Fibroblast of lung (primary cell): Measurements from ENCODE around the gene STOM. TPM values are rescaled to one million over a fixed set of nuclear protein-coding genes. Genes with fewer than 3 reads are reported as not detected.

ENCODE experiments used
- DNase-seq, 2 donors: peaks; one replicate each; pipeline versions ENCODE4 v3.0.0 to v3.0.0-alpha.2; 2010; ENCODE audit warnings: low read depth in 2 of 2
- H2AFZ ChIP-seq: 2 replicates; pipeline ENCODE4 v1.5.1; 2012; ENCODE audit warnings: low read length, control low read depth, inconsistent platforms
- H3K27ac ChIP-seq: 2 replicates; pipeline ENCODE4 v1.5.1; 2011; ENCODE audit warnings: low read length, control low read depth; ENCODE audit not compliant: insufficient read depth
- H3K27me3 ChIP-seq: 2 replicates; pipeline ENCODE4 v1.5.1; 2011; ENCODE audit warnings: mild to moderate bottlenecking, low read length; ENCODE audit not compliant: control insufficient read depth, insufficient read depth
- H3K36me3 ChIP-seq: 2 replicates; pipeline ENCODE4 v1.5.1; 2011; ENCODE audit warnings: low read length; ENCODE audit not compliant: control insufficient read depth, insufficient read depth
- H3K4me1 ChIP-seq: 2 replicates; pipeline ENCODE4 v1.5.1; 2011; ENCODE audit warnings: low read length; ENCODE audit not compliant: control insufficient read depth, insufficient read depth; ENCODE audit errors: extremely low read depth
- H3K4me2 ChIP-seq: 2 replicates; pipeline ENCODE4 v1.5.1; 2011; ENCODE audit warnings: low read length, control low read depth; ENCODE audit not compliant: insufficient read depth; ENCODE audit errors: extremely low read depth
- H3K4me3 ChIP-seq, 4 experiments: fragments of 200-600 bp in 1 of 4; sonication (generic) in 1 of 4; replicated peaks in 1 of 4; 2 replicates each; pipeline ENCODE4 v1.5.1; 2011 to 2016; ENCODE audit warnings: low read length in 4 of 4, low read depth in 3 of 4, mild to moderate bottlenecking in 3 of 4, control low read depth in 2 of 4, inconsistent platforms in 1 of 4, mixed read lengths in 1 of 4; ENCODE audit not compliant: insufficient read depth in 1 of 4; ENCODE audit errors: control extremely low read depth in 1 of 4
- H3K79me2 ChIP-seq: 2 replicates; pipeline ENCODE4 v1.5.1; 2012; ENCODE audit warnings: mild to moderate bottlenecking, low read length, inconsistent platforms; ENCODE audit not compliant: control insufficient read depth, insufficient read depth
- H3K9ac ChIP-seq: 2 replicates; pipeline ENCODE4 v1.5.1; 2011; ENCODE audit warnings: mild to moderate bottlenecking, low read length, control low read depth; ENCODE audit not compliant: insufficient read depth
- H3K9me3 ChIP-seq: 2 replicates; pipeline ENCODE4 v1.5.1; 2012; ENCODE audit warnings: low read depth, low read length; ENCODE audit not compliant: control insufficient read depth, insufficient read depth
- H4K20me1 ChIP-seq: 2 replicates; pipeline ENCODE4 v1.5.1; 2011; ENCODE audit warnings: low read length; ENCODE audit not compliant: control insufficient read depth, insufficient read depth; ENCODE audit errors: extremely low read depth
- CTCF ChIP-seq, 2 donors: IDR thresholded peaks in 1 of 2; conservative IDR thresholded peaks in 1 of 2; 1 replicate in 1 of 2; 2 replicates in 1 of 2; pipeline ENCODE4 v1.5.1; 2011 to 2012; ENCODE audit warnings: low read length in 2 of 2, control low read depth in 1 of 2, inconsistent platforms in 1 of 2, low read depth in 1 of 2, mild to moderate bottlenecking in 1 of 2
- EZH2 ChIP-seq: IDR thresholded peaks from 2 replicates; pipeline ENCODE4 v1.5.1; 2012; ENCODE audit warnings: low read length, control low read depth, mild to moderate bottlenecking; ENCODE audit errors: missing control alignments
- polyA plus RNA-seq, 2 donors: library from polyadenylated mRNA; depleted of rRNA in 1 of 2; stranded (reverse) in 1 of 2; unstranded in 1 of 2; fragments of >200 nt; gene quantifications; 2 replicates each; pipeline ENCODE4 v1.2.1, GENCODE V29; 2011 to 2012; ENCODE audit warnings: missing spikeins in 1 of 2
- total RNA-seq: library from RNA; depleted of rRNA; stranded (reverse); fragments of >200 nt; gene quantifications from 2 replicates; pipeline ENCODE4 v1.2.1, GENCODE V29; 2014

The STOM gene
- total and polyA plus RNA-seq, 2 donors (not counting 1 experiment from before 2014, with no cell fraction given) = 248 to 536 TPM

GRCh38 chr9:121365564-121365963 lies 4.5 kb downstream of the STOM start:
- Histone ChIP-seq H3K9ac (peak overlapping the region; percentile 30), H3K4me1 (peaks cover 17% of the 10 kb centered on the region), H3K4me3 (no peak overlapping the region), H3K27ac (no peak overlapping the region), H3K27me3 (no peaks in the 10 kb centered on the region), H3K4me2 (peak overlapping the region; percentile 23), H3K79me2 (peaks cover 79% of the 10 kb centered on the region), H2AFZ (no peak overlapping the region), H3K36me3 (no peaks in the 10 kb centered on the region), H4K20me1 (no peaks in the 10 kb centered on the region), H3K9me3 (no peaks in the 10 kb centered on the region)
- DNase-seq = no peak
- TF ChIP-seq EZH2 (no peak), CTCF (conservative IDR thresholded peaks at IDR 0.05 in 1 of 2, IDR thresholded peaks at IDR 0.05 in 1 of 2; ENCODE audit: low read depth in 1 of 2, low read length in 2 of 2) (no peak)

GRCh38 chr9:121364886-121365285 lies 5.2 kb downstream of the STOM start:
- DNase-seq = no peak

GRCh38 chr9:121364077-121364476 lies 6.0 kb downstream of the STOM start:
- no peak for TF ChIP-seq EZH2
- no peak for TF ChIP-seq CTCF (conservative IDR thresholded peaks at IDR 0.05 in 1 of 2, IDR thresholded peaks at IDR 0.05 in 1 of 2; ENCODE audit: low read depth in 1 of 2, low read length in 2 of 2)
- Histone ChIP-seq H3K9me3 (no peaks in the 10 kb centered on the region), H3K27me3 (no peaks in the 10 kb centered on the region), H3K79me2 (peaks cover 85% of the 10 kb centered on the region), H3K9ac (no peak overlapping the region), H3K4me3 (peak overlapping the region in 2 of 4 experiments; percentile 3 to 8), H3K27ac (peak overlapping the region; percentile 58), H3K4me2 (peak overlapping the region; percentile 54), H2AFZ (no peak overlapping the region), H4K20me1 (no peaks in the 10 kb centered on the region), H3K36me3 (no peaks in the 10 kb centered on the region), H3K4me1 (peaks cover 29% of the 10 kb centered on the region)
- no peak for DNase-seq

More at GRCh38 chr9:121364886-121365285, 5.2 kb downstream of the STOM start:
- Histone ChIP-seq H3K27ac (no peak overlapping the region), H3K27me3 (no peaks in the 10 kb centered on the region), H3K4me2 (peak overlapping the region; percentile 54), H3K79me2 (peaks cover 85% of the 10 kb centered on the region), H3K9me3 (no peaks in the 10 kb centered on the region), H3K9ac (no peak overlapping the region), H2AFZ (no peak overlapping the region), H3K4me3 (no peak overlapping the region), H4K20me1 (no peaks in the 10 kb centered on the region), H3K36me3 (no peaks in the 10 kb centered on the region), H3K4me1 (peaks cover 21% of the 10 kb centered on the region)
- TF ChIP-seq EZH2 = no peak
- TF ChIP-seq CTCF (conservative IDR thresholded peaks at IDR 0.05 in 1 of 2, IDR thresholded peaks at IDR 0.05 in 1 of 2; ENCODE audit: low read depth in 1 of 2, low read length in 2 of 2) = no peak
